Measurements from ENCODE around the gene POLH. TPM values are rescaled to one million over a fixed set of nuclear protein-coding genes. Genes with fewer than 3 reads are reported as not detected.
A peak's percentile ranks its signal among the peaks of the same experiment; 100 is the strongest.

The POLH gene
- total RNA-seq (2014; rRNA removed; shearing (Covaris generic)) (7.9 and 9.4 TPM in 2 replicates), polyA plus RNA-seq (2016; fragmentation: Nextera tagmentation; extraction: Ambion mirVana) (4.2 and 5.8 TPM in 2 replicates)
- long read RNA-seq, partial matches to known transcripts: 2 of 3 reads
- long read RNA-seq, other reads (novel, unspliced or antisense): 1 of 3 reads

GRCh38 chr6:43575772-43576551 lies at the start of gene POLH, which contains the start of gene XPO5:
TSS of gene POLH (plus strand) at chr6:43576185. CDS start at chr6:43582320, 6,135 bp downstream.
TSS of gene XPO5 (minus strand) at chr6:43576038. CDS start at chr6:43575864, 174 bp downstream.
- peaks cover 6% of the 10 kb centered on the region; the same call in 2 of the 3 replicates for H3K9me3 Mint-ChIP-seq
- H3K4me3 Mint-ChIP-seq: peak within 1 kb of the TSS; percentile 97
- Histone ChIP-seq H3K4me1 (ENCODE audit: insufficient read depth) (peaks cover 12% of the 10 kb centered on the region), H3K27ac (ENCODE audit: low read depth) (peak within 1 kb of the TSS; percentile 22; the same call in 1 of the 2 replicates), H3K4me3 (peak within 1 kb of the TSS; percentile 96), H3F3A (replicated peaks; ENCODE audit: low read depth) (peaks cover 13% of the 10 kb centered on the region; the same call in 1 of the 2 replicates), H3K4me2 (peak within 1 kb of the TSS; percentile 99), H3K27me3 (ENCODE audit: insufficient read depth) (no peaks in the 10 kb centered on the region), H3K9me2 (ENCODE audit: insufficient read depth) (no peaks in the 10 kb centered on the region), H4K20me1 (replicated peaks; ENCODE audit: insufficient read depth) (peaks cover 6% of the 10 kb centered on the region; the same call in 1 of the 2 replicates), H2AFZ (peak within 1 kb of the TSS; percentile 96), H3K36me3 (ENCODE audit: insufficient read depth) (peaks cover 26% of the 10 kb centered on the region), H3K79me2 (replicated peaks; ENCODE audit: insufficient read depth) (peaks cover 76% of the 10 kb centered on the region)
- DNase-seq (ENCODE audit: low spot score): peak; percentile 96
- ATAC-seq: peak; percentile 92
- H3K4me1 Mint-ChIP-seq: peaks cover 7% of the 10 kb centered on the region
- TF ChIP-seq CREB1 (CRISPR knock-in tag; IDR thresholded peaks at IDR 0.05; ENCODE audit: low read depth) (peak; percentile 49; the same call in 1 of the 2 replicates), POLR2AphosphoS5 (IDR thresholded peaks at IDR 0.05; ENCODE audit: low read depth) (peak; percentile 93), ZNF462 (CRISPR knock-in tag; IDR thresholded peaks at IDR 0.05) (no peak), EZH2 (IDR thresholded peaks at IDR 0.05; ENCODE audit: low read depth, unreplicated experiment) (no peak), CTCF (conservative IDR thresholded peaks at IDR 0.05; ENCODE audit: low read depth in 2 of 2) (no peak), ZNF331 (CRISPR knock-in tag; IDR thresholded peaks at IDR 0.05; ENCODE audit: low read depth) (no peak), REST (IDR thresholded peaks at IDR 0.05; ENCODE audit: unreplicated experiment) (no peak), STAT1 (IDR thresholded peaks at IDR 0.05; ENCODE audit: unreplicated experiment) (no peak), ETS1 (IDR thresholded peaks at IDR 0.05) (peak; percentile 46; the same call in 1 of the 2 replicates), ZNF114 (CRISPR knock-in tag; IDR thresholded peaks at IDR 0.05) (no peak), JUNB (IDR thresholded peaks at IDR 0.05; ENCODE audit: unreplicated experiment) (no peak), NANOG (IDR thresholded peaks at IDR 0.05; ENCODE audit: borderline replicate concordance) (no peak), EZH2phosphoT487 (IDR thresholded peaks at IDR 0.05; ENCODE audit: unreplicated experiment) (no peak)
- peaks cover 10% of the 10 kb centered on the region for H3K27me3 Mint-ChIP-seq (ENCODE audit: insufficient read depth, low read depth, poor library complexity)
- H3K36me3 Mint-ChIP-seq (ENCODE audit: low read depth): peaks cover 38% of the 10 kb centered on the region
- peak within 1 kb of the TSS; percentile 92 for H3K27ac Mint-ChIP-seq

Measured in GM23338 (cell line).